Activated CD8-positive, alpha-beta memory T cell treated with anti-CD3 and anti-CD28 coated beads, Interleukin-2, amount 50 U/mL, for 1 hour (primary cell): ENCODE measurements around the gene COL23A1.
"Not testable (repeated sequence)": the region's sequence is repeated elsewhere in the genome, so short reads cannot be mapped to it uniquely, and the experiment has no call there.

Experiments
- DNase-seq: peaks from one replicate; pipeline ENCODE4 v3.0.0-alpha.2; 2020; ENCODE audit errors: extremely low read depth

The COL23A1 gene

DNA sequence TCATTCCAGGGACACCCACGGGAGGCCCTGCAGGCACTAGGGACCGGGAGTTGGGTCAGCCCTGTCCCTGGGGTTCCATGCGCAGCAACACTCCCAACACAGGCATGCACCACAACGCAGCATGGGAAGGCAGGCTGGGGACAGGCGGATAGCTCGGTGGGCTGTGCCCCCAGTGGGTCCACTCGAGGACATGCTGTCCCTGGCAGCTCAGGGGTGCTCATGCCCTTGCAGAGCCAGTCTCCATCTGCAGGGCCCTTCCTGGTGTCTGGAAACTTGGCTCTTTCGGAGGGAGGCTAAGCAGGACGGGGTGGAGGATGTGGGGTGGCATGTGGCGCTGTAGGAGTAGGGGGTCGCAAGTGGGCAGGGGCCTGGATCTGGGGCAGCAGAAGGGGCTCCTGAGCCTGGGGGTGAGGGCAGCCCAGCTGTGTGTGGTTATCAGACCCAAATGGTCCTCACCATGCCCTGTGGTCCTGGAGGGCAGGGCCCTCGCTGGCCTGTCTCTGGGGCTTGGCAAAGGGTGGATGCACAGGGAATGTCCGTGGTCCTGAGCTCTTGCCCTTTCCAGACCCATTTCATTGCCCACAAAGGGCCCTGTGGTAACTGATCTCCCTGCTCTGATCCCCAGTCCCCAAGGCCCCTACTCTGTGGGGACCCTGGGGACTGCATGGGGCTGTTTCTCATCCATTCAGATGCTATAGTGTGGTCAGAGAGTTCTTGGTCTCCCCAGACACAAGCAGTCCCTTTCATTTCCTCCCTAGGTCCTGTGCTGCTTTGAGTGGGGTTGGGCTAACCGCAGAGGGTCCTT, 267.3 kb downstream of the COL23A1 start:
- no peak for DNase-seq

DNA sequence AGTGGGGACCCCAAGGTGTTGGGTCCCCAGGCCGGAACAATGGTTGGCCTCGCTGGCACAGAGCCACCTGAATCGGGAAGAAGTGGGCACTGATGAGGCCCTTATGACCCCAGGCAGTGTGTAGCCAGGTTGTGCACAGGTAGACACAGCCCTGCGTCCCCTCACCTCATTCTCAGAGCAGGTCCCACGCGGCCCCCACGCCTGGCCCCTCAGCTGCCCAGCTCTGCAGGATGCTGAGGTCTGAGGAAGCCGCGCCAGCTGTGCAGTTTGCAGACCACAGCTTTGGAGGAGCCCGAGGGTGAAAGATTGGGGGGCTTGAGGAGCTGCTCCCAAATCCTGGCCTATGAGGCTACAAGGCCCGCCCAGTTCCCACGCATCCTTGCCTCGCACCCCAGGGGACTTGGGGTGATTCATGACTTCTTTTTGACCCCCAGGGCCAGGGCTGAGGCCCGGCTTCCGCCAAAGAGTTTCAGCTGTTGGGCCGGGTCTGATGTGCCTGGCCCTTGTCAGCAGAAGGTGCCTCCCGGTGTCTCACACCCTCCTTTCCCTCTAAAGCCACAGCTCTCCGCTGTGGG, 269.8 kb downstream of the COL23A1 start:
- DNase-seq = no peak

DNA sequence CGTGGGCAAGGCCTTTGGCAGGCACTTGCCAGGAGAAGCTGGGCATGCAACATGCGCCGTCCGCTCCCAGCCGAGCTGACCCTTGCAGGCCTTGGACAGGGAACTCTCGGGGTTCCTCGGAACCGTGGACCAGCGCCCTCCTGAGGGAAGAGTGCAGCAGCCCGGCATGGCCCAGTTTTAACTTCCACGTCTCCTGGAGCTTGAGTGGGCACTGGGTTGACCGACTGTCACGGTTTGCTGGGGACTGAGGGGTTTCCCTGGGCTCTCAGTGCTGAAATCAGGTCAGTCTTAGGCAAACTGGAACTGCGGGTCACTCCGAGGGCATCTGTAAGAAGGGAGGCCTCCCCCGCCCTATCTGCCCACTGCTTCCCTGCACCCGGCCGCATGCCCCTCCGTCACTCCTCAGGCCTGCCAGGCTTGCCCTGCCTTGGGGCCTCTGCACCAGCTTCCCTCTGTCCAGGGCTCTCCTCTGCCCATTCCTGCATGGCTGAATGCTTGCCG, 270.6 kb downstream of the COL23A1 start:
- DNase-seq = no peak

DNA sequence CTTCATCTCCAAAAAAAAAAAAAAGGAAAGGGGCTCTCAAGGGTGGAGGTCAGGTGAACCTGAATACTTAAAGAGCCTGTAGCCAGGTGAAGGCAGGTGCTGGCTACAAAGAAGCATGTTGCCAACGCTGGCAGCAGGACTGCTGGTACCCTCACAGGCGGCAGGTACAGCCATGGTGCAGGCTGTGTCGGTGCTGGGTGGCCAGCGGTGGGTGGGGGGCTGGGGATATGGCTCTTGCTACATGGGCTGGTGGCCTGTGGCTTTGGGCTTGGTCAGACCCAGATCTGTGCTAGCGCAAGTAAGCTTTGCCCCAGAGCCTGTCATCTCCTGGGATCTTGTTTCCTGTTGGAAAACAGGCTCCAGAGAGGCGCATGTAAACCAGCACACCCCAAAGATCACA, 271.3 kb downstream of the COL23A1 start:
- no peak for DNase-seq

DNA sequence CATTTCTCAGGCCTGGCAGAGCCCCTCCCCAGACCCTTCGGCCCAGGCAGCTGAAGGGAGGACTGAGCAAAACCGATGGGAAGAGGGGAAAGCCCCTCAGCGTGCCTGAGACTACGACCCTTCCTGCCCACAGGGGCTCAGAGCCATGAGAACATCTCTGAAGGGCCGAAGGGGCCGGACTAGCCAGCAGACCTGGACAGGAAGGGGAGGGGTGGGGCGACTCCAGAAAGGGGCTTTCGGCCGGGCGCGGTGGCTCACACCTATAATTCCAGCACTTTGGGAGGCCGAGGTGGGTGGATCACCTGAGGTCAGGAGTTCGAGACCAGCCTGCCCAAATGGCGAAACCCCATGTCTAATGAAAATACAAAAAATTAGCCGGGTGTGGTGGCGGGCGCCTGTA, 271.8 kb downstream of the COL23A1 start:
- no peak for DNase-seq

DNA sequence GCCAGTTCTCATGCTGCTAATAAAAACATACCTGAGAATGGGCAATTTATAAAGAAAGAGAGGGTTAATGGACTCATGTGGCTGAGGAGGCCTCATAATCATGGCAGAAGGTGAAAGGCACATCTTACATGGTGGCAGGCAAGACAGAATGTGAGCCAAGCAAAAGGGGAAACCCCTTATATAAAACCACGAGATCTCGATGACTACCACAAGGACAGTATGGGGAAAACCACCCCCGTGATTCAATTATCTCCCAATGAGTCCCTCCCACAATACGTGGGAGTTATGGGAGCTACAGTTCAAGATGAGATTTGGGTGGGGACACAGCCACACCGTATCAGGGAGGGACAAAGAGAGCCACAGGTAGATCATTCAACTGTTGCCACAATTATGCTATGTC, 272.5 kb downstream of the COL23A1 start:
- not testable (repeated sequence) for DNase-seq

DNA sequence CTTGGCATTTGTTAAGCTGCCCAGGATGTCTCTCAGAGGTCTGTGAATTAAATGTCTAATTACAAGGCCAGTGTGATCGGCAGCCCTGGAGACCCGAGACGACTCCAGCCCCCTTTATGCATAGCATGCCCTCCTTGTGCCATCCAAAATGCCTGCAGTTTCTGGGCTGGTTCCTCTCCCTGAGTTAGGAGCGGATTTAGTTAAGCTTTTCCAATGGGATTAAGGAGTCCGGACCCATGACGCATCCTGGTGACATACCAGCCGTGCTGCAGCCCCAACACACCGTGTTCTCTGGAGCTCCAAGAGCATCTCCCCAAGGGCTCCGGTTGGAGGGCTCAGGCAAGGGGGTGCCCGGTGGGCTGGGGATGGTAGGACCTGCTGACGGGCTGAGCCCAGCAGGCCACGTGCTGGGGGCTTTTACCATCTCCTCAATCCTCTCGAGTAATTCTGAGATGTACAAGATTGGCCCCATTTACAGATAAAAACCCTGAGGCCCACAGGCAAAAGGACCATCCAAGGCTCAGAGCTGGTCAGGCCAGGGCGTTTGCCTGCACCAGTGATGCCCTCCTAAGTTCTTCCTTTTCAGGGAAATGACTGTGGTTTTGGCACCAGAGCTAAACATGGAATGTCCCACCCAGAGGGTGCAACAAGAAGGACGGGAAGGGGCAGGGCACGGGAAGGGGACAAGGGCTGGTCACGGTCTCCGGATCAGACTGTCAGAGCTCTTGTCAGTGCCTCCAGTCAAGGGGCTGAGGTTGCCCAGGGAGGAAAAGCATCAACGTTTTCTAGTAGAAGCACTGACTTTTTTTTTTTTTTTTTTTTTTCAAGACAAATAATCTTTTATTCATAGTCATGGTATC, 275.0 kb downstream of the COL23A1 start:
- DNase-seq = no peak

DNA sequence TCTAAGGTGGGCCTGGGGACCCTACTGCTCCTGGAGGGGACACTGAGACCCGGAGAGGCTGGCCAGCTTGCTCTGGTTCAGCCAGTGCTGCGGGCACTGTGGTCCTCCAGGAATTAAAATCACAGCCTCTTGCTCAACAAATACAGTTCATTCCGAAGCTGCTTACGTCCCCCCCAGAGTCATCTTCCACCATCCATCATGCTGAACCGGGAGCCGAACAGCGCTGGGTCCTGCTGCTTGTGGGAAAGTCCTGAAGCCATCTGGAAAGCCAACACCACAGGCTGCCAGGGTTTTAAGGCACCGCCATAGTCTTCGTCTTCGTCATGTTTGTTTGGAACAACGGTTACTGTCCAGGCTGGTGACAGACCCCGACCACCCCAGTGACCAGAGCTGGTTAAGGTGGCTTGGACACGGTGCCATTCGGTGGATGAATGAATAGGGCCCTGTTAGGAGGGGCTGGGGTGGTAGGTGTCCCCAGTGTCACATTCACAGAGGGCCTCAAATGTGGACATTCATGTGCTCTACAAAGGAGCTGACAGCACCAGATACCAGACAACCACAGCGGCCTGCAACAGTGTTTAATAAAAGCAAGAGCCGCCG, 276.0 kb downstream of the COL23A1 start:
- no peak for DNase-seq

DNA sequence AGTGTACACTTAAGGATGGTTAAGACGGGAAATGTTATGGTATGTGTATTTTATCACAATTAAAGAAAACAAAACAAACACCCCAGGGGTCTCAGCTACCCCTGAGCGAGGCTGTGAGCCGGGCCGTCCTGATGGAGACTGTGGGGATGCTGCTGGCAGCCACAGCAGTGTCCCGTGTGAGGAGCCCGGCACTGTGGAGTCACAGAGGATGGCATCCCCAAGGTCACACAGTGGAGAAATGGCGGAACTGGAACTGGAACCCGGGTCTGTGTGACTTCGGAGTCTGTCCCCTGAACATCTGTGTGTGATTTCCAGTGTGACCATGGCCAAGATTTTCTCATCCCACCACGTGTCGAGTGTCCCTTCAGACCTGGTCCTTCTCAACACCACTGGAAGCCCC, 276.9 kb downstream of the COL23A1 start:
- no peak for DNase-seq

DNA sequence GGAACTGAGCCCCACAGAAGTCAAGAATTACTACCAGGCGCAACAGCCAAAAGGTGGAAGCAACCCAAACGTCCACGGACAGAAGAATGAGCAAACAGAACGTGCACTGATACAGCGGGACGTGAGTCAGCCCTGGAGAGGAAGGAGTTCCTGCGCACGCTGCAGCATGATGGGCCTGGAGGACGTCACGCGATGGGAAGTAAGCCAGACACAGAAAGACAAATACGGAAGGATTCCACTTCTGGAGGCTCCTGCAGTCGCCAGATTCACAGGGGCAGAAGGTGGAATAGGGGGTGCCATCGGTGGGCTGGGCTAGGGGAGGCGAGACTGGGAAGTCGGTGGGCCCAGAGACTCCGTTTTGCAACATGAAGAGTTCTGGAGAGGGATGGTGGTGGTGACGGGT, 277.3 kb downstream of the COL23A1 start:
- no peak for DNase-seq

DNA sequence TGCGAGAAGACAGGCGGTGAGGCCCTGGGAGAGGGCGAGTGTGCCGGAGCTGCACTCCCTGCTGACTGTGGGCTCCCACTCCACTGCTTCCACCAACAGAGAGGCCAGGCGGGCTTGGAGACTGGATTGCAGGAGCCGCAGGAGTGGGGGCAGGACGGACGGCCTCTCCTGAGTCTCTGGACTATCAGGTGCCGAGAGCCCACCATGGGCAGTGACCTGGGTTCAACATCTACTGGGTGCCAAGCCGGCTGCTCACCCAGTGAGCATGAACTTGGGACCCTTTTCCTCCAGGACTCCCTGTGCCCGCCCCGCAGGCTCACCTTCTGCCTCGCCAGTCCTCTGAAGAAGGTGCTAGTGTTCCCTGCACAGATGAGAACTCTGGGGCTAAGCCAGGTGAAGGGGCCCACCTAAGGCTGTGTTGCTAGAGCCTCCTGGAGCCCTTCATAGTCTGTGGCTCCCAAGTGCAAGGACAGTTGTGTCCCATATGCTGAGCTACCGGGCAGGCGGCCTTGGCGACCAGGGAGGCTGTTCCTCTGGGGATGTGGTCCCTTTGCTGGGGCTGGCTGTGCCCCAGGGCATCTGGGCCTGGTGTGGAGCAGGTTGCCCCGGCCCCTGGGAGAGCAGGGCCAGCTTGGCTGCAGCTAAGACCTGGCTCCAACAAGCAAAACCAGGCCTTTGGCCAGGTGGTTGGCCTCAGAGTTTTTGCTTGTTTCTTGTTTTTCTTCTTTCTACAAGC, 279.9 kb downstream of the COL23A1 start:
- DNase-seq = no peak

DNA sequence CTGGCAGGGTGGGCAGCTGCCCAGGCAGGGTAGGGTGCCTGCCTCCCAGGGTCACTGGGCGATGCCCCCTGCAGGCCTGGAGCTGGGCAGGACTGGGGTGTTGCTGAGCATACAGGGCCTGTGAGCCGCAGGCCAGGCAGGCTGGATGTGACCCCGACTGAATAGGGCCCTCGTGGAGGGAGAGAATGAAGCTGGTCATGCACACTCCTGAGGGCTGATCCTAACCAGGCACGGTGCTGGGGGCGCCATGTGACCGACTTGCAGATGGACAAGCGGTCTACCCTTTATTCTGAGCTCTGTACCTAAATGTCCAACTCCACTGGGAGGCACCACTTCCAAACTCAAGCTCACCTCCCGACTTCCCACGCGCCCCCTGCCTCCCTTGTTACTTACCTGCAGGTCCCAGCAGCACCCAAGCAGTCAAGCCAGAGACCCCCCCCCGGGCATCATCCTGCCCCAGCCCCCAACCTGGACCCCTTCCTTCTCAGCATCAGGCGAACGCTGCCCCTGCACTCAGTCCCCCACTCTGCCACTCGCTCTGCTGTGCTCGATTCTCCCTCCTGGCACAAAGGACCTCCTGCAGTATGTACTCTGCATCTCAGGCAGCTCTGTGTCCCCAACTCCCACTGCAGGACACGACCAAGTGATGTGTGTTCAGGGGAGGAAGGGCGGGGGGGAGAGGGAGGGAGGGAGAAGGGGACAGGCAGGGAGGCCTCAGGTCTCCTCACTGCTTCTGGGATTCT, 280.8 kb downstream of the COL23A1 start:
- DNase-seq = no peak

DNA sequence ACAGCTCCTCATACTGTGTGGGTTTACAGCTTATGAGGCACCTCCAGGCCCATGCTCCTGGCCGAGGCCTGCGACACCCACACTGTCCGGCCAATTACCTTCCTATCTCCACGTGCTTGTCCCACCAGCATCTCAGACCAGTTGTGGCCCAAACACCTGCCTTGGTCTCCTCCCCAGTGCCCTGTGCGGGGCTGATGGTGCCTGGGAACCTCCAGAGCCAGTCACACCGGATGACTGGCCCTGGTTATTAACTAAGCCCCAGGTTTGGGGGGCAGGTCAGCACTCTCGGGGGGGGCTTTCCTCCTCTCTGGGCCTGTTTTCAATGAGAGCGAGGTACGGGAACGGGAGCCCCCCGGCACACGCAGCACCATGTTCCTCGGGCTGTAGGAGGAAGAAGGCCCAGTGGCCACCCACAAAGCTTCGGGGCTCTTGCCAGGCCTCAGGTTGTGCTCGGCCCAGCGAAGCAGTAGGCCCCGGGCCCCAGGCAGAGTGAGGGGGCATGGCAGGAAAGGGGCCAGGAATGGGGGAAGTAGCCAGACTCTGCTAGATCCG, 281.6 kb downstream of the COL23A1 start:
- DNase-seq = no peak

DNA sequence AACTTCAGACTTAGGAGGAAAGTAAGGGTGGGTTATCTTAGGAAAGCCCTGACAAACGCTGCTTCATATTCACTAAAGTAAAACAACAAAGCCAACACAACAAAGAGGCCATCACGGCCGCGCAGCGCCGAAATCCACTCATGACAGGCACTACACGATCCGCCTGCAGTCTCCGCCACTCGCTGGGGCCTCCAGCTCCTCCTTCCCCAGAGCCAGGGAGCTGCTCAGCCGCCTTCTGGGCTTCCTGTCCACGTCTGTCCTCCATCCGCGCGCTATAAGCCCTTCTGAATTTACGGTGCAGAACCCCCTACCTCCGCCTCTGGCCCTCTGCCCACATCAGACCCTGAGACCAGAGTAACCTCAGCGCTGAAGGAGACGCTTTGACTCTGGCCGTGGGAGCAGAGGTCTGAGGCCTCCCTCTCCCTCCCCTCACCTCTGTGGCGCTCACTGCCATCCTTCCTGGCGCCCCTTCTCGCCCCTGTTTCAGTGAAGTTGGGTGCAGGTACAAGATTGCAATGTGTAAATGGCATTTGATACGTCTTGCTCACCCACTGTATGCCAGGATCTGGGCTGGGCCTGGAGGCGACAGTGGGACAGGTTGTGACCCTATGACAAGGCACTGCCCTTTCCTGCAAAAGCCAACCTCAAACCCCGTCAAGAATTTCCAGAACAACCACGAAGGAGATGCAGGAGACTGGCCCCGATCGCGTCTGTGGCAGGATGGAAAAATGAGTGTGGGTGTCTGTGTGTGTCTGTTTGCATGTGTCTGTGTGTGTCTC, 282.7 kb downstream of the COL23A1 start:
- no peak for DNase-seq

DNA sequence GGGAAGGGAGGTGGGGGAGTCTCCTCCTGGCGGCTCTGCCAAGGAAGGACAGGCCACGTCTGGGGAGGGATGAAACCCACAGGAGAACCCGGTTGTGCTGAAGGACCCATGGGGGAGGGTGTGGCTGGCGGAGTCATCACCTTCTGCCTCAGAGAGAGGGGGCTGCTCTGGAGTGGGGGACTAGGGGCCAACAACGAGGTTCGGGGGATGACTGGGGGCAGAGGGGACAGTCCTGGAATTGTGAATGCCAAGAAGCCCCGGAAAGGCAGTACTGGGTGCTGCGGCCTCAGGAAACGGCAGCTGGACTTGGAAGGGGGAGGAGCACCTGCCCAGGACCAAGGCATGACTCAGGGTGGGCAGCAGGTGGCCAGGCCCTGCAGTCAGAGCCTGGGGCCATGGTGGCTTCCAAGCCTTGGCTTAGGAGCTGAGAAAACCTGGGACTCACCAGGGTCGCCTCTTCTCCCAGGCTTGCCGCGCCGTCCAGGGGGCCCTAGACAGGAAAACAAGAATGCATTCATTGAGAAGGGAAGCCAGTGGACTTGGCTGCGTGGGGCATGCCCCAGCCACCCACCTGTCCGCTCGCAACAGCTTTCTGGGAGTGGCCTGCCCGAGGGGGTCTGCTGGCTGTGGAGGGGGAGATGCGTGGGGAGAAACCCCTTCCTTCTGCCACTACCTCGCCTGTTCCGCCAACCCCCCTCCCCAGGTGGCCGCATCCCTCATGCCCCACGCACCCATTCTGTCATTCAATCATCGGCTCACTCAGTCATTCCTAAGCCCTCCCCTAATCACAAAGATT, 283.6 kb downstream of the COL23A1 start:
- no peak for DNase-seq

DNA sequence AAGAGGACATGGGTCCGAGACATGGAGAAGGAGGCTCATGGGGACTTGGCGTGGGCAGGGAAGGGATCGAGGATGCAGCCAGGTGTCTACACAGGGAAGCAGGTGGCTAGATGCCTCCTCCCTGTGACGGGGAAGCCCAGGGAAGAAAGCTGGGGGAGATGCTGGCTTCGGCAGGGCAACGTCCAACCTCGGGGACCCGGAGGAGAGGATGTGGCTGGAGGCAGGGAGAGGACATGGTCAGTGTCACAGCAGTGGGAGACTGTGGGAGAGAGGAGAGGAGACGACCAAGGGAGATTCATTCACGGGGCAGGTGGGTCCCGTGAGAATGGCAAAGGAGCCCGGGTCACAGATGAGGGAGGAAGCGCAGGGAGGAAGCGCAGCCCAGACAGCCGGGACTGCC, 284.4 kb downstream of the COL23A1 start:
- no peak for DNase-seq

DNA sequence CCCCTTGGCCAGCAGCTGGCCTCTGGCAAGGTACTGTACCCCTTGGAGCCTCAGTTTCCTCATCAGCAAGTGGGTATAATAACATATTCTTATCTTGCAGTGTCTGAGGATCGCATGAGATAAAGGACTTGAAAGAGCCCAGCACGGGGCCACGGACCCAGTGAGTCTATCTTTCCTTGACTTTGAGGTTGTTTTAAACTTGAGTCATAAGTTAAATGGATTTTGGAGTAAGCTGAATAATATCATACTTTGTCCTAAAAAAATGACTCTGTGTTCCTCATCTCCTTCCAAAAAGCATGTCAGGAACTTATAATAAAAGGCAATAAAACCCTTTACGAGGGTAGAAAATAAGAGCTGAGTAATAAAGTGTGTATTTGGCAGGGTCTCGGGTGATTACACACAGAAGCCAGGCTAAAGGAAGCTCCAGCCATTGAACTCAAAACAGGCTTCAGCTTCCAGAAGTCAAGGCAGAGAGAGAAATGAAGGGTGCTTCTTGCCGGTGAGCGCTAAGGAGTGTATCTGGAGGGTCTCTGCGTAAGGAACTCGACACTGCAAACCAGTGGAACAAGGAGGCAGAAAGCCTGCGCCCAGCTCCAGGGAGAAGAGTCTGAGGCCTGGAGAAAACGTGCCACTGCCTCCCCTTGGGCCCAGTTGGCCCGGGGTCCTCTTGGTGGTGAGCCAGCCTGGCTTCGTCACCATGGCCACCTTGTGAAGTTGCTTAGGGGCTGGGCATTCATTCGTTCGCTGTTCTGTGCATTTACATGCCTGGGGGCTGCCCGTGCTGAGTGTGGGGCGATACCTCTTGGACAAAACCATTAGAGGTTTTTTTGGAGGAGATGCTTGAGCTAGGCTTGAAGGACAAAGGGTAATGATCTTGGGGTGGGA, 285.2 kb downstream of the COL23A1 start:
- no peak for DNase-seq

DNA sequence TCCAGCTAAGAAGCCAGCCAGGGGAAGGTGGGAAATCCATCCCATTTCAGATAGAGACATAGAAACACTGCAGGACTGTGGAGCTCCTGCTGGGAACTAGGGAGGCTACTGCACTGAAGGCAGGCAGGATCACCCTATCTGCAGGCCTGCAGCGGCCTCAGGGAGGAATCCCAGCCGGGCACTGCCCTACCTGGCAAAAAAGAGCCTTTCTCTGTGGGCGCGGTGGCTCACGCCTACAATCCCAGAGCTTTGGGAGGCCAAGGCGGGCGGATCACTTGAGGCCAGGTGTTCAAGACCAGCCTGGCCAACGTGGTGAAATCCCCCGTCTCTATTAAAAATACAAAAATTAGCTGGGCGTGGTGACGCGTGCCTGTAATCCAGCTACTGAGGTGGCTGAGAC, 286.2 kb downstream of the COL23A1 start:
- DNase-seq = no peak
